Right renal pelvis (tissue), 4 donors: ENCODE results near the gene DECR2. TPM values are rescaled to one million over a fixed set of nuclear protein-coding genes. Genes with fewer than 3 reads are reported as not detected.
"Not testable (repeated sequence)": the region's sequence is repeated elsewhere in the genome, so short reads cannot be mapped to it uniquely, and the experiment has no call there.

Experiments
- DNase-seq, 4 donors: peaks; one replicate each; pipeline ENCODE4 v3.0.0-alpha.2; 2013; ENCODE audit warnings: low read depth in 4 of 4, low spot score in 3 of 4, missing footprints in 1 of 4
- polyA plus RNA-seq, 4 donors: library from polyadenylated mRNA; unstranded; fragments of 120-200 nt; gene quantifications; one replicate each; pipeline ENCODE4 v1.2.1, GENCODE V29; 2013; ENCODE audit not compliant: insufficient read length in 4 of 4

The DECR2 gene
- polyA plus RNA-seq, 4 donors = 17.8 to 40.4 (median 32.2) TPM

- DNase-seq = no peak
Observed at GRCh38 chr16:378821-379182, 22.9 kb upstream of the DECR2 start.

- no peak for DNase-seq
Observed at GRCh38 chr16:379183-379960, 22.3 kb upstream of the DECR2 start.

- no peak for DNase-seq
Observed at GRCh38 chr16:379961-380761, 21.5 kb upstream of the DECR2 start.

DNA sequence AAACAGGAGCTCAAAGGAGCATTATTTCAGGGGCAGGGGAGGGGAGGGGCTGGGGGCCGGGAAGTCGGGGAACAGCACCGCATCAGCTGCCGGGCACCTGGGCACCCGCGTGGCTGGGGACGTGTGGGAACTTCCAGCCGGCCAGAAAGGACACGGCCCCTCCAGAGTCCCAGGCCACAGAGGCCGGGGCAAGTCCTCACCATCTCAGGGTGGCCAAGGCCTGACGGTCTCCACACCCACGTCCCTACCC, 21.0 kb upstream of the DECR2 start:
- DNase-seq = no peak

GRCh38 chr16:381012-381788, 20.5 kb upstream of the DECR2 start:
- no peak for DNase-seq

DNA sequence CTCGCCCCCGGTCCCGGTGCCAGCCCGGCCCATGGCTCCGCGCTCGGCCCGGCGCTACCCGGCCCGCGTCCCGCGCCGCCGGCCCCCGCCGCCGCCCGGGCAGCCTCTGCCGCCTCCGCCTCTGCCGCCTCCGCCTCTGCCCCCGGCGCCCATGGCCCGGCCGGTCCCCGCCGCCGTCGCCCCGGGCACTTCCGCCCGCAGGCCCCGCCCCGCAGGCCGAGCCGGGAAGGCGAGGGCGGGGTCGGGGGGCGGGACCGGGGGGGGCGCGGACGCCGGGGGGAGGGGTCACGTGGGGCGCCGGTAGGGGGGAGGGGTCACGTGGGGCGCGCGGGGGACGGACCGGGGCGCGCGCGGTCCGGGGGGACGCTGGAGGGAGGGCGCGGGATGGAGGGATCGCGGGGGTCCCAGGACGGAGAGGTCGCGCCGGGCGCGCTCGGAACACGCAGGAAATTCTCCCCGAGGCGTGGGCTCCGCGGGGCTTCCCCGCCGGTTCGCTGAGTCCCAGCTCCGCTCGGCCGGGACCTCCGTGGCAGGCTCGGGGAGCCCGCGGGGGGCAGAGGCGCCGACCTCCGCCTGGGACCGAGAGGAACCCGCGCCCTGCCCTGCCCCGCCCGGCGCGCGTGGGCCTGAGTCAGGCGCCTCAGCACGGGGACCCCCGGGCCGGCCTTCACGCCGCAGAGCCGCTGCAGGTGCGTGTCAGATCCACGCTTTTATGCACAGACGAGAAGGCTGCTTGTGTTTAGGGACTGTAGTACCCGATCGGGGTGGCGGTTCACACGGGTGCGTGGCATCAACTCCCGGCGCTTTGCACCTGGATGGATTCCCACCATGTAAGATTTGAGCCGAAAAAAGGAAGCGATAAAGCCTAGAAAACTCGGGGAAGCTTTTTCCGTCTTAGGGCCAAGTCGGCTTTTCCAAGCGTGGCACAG, 19.6 kb upstream of the DECR2 start, which contains the start of gene PGAP6:
TSS of gene PGAP6 (minus strand) at position 190 of the 929 bp plus-strand sequence. CDS start at position 33, 157 bp downstream.
- DNase-seq = no peak

DNA sequence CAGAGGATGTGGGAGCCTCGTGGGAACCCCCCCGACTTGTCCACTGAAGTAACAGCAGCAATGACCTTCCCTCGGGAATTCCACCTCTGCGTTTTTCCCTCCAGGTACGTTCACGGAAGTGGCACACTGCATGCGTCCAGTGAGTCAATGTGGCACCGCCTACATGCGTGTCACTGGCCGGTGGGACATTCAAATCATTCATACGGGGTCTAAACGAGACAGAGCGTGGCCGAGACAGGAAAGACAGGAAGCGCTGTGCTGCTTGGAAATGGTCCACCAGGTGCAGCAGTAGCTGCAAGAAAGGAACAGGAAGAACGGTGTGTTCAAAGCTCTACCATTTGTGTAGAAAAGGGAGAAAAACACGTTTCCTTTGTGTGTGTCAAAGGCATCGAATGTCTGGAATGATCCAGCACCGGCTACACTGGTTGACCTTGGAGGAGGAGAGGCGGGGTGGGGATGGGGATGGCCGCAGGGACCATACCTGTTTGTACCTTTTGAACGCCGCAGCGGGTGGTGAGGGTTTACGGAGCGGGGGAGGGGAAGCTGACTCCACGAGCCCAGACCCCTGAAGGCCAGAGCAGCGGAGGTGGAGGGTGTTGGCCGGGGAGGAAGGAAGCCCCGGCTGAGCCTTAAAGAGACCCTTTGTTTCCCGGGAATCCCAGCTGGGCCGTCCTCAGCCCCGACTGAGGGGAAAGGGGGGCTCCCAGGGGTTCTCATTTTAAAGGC, 18.2 kb upstream of the DECR2 start:
- DNase-seq = no peak

DNA sequence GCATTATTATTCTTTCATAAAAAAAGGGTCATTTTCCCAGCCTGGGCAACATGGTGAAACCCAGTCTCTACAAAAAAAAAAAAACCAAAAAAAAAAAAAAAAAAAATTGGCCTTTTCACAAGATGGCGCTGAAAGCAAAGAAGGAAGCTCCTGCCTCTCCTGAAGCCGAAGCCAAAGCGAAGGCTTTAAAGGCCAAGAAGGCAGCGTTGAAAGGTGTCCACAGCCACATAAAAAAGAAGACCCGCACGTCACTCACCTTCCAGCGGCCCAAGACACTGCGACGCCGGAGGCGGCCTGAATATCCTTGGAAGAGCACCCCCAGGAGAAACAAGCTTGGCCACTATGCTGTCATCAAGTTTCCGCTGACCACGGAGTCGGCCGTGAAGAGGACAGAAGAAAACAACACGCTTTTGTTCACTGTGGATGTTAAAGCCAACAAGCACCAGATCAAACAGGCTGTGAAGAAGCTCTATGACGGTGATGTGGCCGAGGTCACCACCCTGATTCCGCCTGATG, 15.0 kb upstream of the DECR2 start:
- DNase-seq = no peak

GRCh38 chr16:387761-388666, 13.7 kb upstream of the DECR2 start:
- not testable (repeated sequence) for DNase-seq

DNA sequence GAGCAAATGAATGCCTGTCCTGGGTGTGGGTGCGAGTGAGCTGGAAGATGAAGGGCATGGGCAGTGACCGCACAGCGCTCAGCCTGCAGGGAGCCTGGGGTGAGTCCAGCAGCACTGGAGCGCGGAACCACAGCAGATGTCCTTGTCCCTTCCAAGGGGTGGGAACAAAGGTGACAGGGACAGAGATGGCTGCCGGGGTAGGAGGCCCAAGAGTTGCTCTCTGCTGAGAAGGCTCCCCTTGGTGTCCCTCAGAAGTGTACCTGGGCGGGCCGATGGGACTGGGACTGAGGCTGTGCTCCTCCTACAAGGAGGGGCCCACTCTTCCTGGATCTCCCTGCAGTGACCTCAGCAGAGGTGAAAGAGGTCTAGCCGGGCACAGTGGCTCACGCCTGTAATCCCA, 12.3 kb upstream of the DECR2 start:
- DNase-seq = no peak

GRCh38 chr16:391885-392335, 9.8 kb upstream of the DECR2 start:
- no peak for DNase-seq

- DNase-seq = no peak
Observed at GRCh38 chr16:392450-393030, 9.1 kb upstream of the DECR2 start.

DNA sequence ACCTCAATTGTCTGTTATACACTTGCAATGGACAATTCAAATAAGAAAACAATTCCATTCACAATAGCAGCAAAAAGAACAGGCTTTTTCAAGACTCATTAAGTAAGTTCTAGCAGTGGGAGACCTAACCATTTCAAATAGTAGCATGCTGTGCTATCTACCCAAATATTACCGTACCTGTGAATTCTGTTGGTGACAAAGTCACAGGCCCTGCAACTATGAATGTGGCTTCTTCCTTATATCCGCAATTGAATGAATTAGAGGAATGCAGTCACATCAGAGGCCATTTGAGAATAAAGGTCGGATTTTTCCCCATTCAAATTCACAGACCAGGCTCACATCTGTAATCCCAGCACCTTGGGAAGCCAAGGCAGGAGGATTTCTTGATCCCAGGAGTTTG, 5.5 kb upstream of the DECR2 start:
- no peak for DNase-seq

DNA sequence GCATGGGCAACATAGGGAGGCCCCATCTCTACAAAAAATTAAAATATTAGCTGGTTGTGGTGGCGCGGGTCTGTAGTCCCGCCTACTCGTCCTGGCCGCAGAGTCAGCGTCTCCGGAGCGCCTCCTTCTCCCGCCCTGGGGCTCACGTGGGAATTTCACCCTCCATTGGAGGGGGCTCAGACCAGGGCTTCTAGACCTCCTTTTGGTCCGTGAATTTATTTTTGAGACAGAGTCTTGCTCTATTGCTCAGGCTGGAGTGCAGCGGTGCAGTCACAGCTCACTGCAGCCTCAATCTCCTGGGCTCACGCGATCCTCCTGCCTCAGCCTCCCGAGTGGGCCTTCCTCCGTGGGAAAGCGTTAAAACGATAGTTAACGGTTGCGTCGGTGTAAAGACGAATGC, 5.1 kb upstream of the DECR2 start:
- DNase-seq = no peak

GRCh38 chr16:397135-397661, 4.5 kb upstream of the DECR2 start, which contains the start of gene NME4:
TSS of gene NME4 (plus strand) at chr16:397199. CDS start at chr16:397223, 24 bp downstream.
- no peak for DNase-seq

DNA sequence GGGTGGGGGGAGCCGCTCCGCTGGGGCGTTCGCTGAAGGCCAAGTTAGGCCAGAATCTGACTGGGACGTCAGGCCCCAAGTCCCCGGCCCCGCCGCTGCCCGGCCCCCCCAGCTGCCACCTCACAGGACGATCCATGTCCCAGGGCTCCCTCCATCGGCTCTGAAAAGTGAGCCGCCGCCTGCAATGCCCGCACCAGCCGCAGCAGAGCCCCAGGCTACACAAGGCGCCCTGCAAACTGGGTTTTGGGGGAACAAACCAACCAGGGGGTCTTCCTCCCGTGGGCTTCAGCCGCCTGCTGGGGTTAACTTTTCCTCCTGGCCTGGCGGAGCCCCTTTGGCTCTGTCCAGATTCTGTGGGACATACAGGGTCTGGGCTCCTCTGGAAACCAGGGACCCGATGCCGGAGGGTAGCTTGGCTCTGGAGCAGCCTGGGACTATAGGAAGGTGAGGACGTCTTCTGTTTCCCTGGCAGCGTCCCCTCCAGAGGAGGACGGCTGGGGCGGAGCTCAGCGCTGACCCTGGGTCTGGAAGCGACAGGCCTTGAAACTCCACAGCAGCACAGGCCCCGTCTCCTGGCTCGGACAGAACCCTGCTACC, 3.9 kb upstream of the DECR2 start:
- no peak for DNase-seq
